ENCODE measurements around the gene TECRL.

GRCh38 chr4:64405761-64406160, 3.5 kb downstream of the TECRL start:
- TF ChIP-seq CTCF (IDR thresholded peaks at IDR 0.05; ENCODE audit: low read depth, low read length) (no peak), EZH2phosphoT487 (IDR thresholded peaks at IDR 0.05; ENCODE audit: low read depth) (no peak)
